DMS 273 (cell line): ENCODE measurements around the gene PFDN1.

Experiments used
- DNase-seq: peaks from one replicate; lab custom pipeline; 2025; ENCODE audit not compliant: unreplicated experiment; lab: John Stamatoyannopoulos, UW

PFDN1 gene

GRCh38 chr5:140261403-140262171 lies 41.3 kb downstream of the PFDN1 start:
- peak; percentile 59 for DNase-seq

- DNase-seq: no peak
These were observed 42.7 kb downstream of the PFDN1 start for GRCh38 chr5:140260089-140260656.

- DNase-seq: no peak
These were observed 43.4 kb downstream of the PFDN1 start for GRCh38 chr5:140259500-140259899.

- no peak for DNase-seq
These were observed 44.0 kb downstream of the PFDN1 start for GRCh38 chr5:140258873-140259272.

- DNase-seq: no peak
These were observed 44.9 kb downstream of the PFDN1 start for GRCh38 chr5:140258016-140258415.

- DNase-seq: no peak
These were observed 46.2 kb downstream of the PFDN1 start for GRCh38 chr5:140256726-140257125.

GRCh38 chr5:140255460-140256157 lies 47.3 kb downstream of the PFDN1 start:
- DNase-seq: no peak

GRCh38 chr5:140253985-140254384 lies 48.9 kb downstream of the PFDN1 start:
- no peak for DNase-seq

GRCh38 chr5:140252470-140253126 lies 50.3 kb downstream of the PFDN1 start:
- no peak for DNase-seq

- no peak for DNase-seq
These were observed 51.4 kb downstream of the PFDN1 start for GRCh38 chr5:140251527-140251973.

- DNase-seq: no peak
These were observed 52.5 kb downstream of the PFDN1 start for GRCh38 chr5:140250386-140250785.

GRCh38 chr5:140249536-140249935 lies 53.4 kb downstream of the PFDN1 start:
- no peak for DNase-seq

- no peak for DNase-seq
These were observed 54.5 kb downstream of the PFDN1 start for GRCh38 chr5:140248414-140248813.

GRCh38 chr5:140246378-140247122 lies 56.4 kb downstream of the PFDN1 start:
- peak; percentile 50 for DNase-seq

- no peak for DNase-seq
These were observed 57.0 kb downstream of the PFDN1 start for GRCh38 chr5:140245926-140246325.

- DNase-seq: peak; percentile 16
These were observed 57.6 kb downstream of the PFDN1 start for GRCh38 chr5:140245341-140245740.

- DNase-seq: peak; percentile 95
These were observed 58.3 kb downstream of the PFDN1 start for GRCh38 chr5:140244525-140245025.

GRCh38 chr5:140243706-140244250 lies 59.1 kb downstream of the PFDN1 start:
- no peak for DNase-seq

- DNase-seq: no peak
These were observed 59.9 kb downstream of the PFDN1 start for GRCh38 chr5:140242890-140243585.

GRCh38 chr5:140242099-140242498 lies 60.8 kb downstream of the PFDN1 start:
- no peak for DNase-seq
